Neuronal stem cell (in vitro differentiated cells): ENCODE measurements around the gene EXOC3.

ENCODE experiments used
- DNase-seq: peaks from one replicate; pipeline ENCODE4 v3.0.0-alpha.2; 2013; ENCODE audit warnings: low spot score
- H2AFZ ChIP-seq: one replicate; pipeline ENCODE4 v1.6.1; 2013; ENCODE audit warnings: mild to moderate bottlenecking, low read length, inconsistent platforms
- H2AK5ac ChIP-seq: 2 replicates; pipeline ENCODE4 v1.6.1; 2013; ENCODE audit warnings: low read depth, mild to moderate bottlenecking, inconsistent platforms, low read length, moderate library complexity, mixed read lengths
- H2BK120ac ChIP-seq: 2 replicates; pipeline ENCODE4 v1.6.1; 2013; ENCODE audit warnings: low read depth, mild to moderate bottlenecking, inconsistent platforms, low read length, moderate library complexity, mixed read lengths
- H2BK12ac ChIP-seq: one replicate; pipeline ENCODE4 v1.6.1; 2013; ENCODE audit warnings: low read length, inconsistent platforms
- H2BK15ac ChIP-seq: 2 replicates; pipeline ENCODE4 v1.6.1; 2013; ENCODE audit warnings: mild to moderate bottlenecking, low read length, inconsistent platforms, mixed read lengths
- H2BK5ac ChIP-seq: one replicate; pipeline ENCODE4 v1.6.1; 2013; ENCODE audit warnings: inconsistent platforms, mild to moderate bottlenecking, low read length, moderate library complexity
- H3K14ac ChIP-seq: one replicate; pipeline ENCODE4 v1.6.1; 2013; ENCODE audit warnings: low read length, inconsistent platforms
- H3K18ac ChIP-seq: 2 replicates; pipeline ENCODE4 v1.6.1; 2013; ENCODE audit warnings: low read length, inconsistent platforms
- H3K23ac ChIP-seq: 2 replicates; pipeline ENCODE4 v1.6.1; 2013; ENCODE audit warnings: low read depth, mild to moderate bottlenecking, mixed read lengths, low read length, inconsistent platforms; ENCODE audit not compliant: poor library complexity
- H3K27ac ChIP-seq: replicated peaks from 3 replicates; pipeline ENCODE4 v1.5.1; 2013; ENCODE audit warnings: low read length, inconsistent platforms
- H3K27me3 ChIP-seq, 3 experiments: 2 replicates each; pipeline ENCODE4 v1.6.1; 2013; ENCODE audit warnings: low read length in 3 of 3, mild to moderate bottlenecking in 2 of 3, inconsistent platforms in 1 of 3, low read depth in 1 of 3, mixed read lengths in 1 of 3, moderate library complexity in 1 of 3; ENCODE audit not compliant: control insufficient read depth in 3 of 3, insufficient read depth in 3 of 3
- H3K36me3 ChIP-seq, 2 donors: replicated peaks in 1 of 2; 2 replicates each; pipeline ENCODE4 v1.6.1; 2013; ENCODE audit warnings: low read length in 2 of 2; ENCODE audit not compliant: control insufficient read depth in 2 of 2, insufficient read depth in 2 of 2
- H3K4ac ChIP-seq: 2 replicates; pipeline ENCODE4 v1.6.1; 2013; ENCODE audit warnings: inconsistent platforms, mild to moderate bottlenecking, low read length, moderate library complexity
- H3K4me1 ChIP-seq, 2 donors: 1 replicate in 1 of 2; 2 replicates in 1 of 2; pipeline ENCODE4 v1.6.1; 2013; ENCODE audit warnings: low read length in 2 of 2, low read depth in 1 of 2; ENCODE audit not compliant: control insufficient read depth in 2 of 2, insufficient read depth in 1 of 2
- H3K4me2 ChIP-seq: one replicate; pipeline ENCODE4 v1.6.1; 2013; ENCODE audit warnings: mild to moderate bottlenecking, low read length, inconsistent platforms; ENCODE audit not compliant: insufficient read depth, poor library complexity, severe bottlenecking
- H3K4me3 ChIP-seq, 2 donors: 2 replicates each; pipeline ENCODE4 v1.5.1; 2013; ENCODE audit warnings: low read length in 2 of 2, mild to moderate bottlenecking in 2 of 2, inconsistent platforms in 1 of 2, moderate library complexity in 1 of 2
- H3K79me1 ChIP-seq: one replicate; pipeline ENCODE4 v1.6.1; 2013; ENCODE audit warnings: low read depth, mild to moderate bottlenecking, inconsistent platforms, low read length, moderate library complexity
- H3K9ac ChIP-seq: one replicate; pipeline ENCODE4 v1.6.1; 2013; ENCODE audit warnings: mild to moderate bottlenecking, low read depth, low read length, inconsistent platforms; ENCODE audit not compliant: poor library complexity
- H3K9me3 ChIP-seq, 2 donors: replicated peaks in 1 of 2; 2 replicates each; pipeline versions ENCODE3 to v1.6.1; 2013; ENCODE audit warnings: low read length in 2 of 2, mild to moderate bottlenecking in 2 of 2, inconsistent platforms in 1 of 2, low read depth in 1 of 2, mixed read lengths in 1 of 2, moderate library complexity in 1 of 2; ENCODE audit not compliant: control insufficient read depth in 2 of 2, insufficient read depth in 1 of 2
- H4K8ac ChIP-seq: one replicate; pipeline ENCODE4 v1.6.1; 2013; ENCODE audit warnings: low read depth, mild to moderate bottlenecking, inconsistent platforms, low read length, moderate library complexity
- H4K91ac ChIP-seq: one replicate; pipeline ENCODE4 v1.6.1; 2013; ENCODE audit warnings: low read length, low read depth, mild to moderate bottlenecking, inconsistent platforms; ENCODE audit not compliant: poor library complexity
- WGBS, 2 donors: extraction: QIAGEN DNeasy Blood & Tissue Kit; methylation state at CpG; one replicate each; pipeline ENCODE4 v1.1.7; 2013; ENCODE audit warnings: missing lambda C conversion rate in 2 of 2, mixed read lengths in 1 of 2; ENCODE audit not compliant: insufficient read length in 2 of 2, insufficient replicate concordance in 1 of 2; ENCODE audit errors: extremely low coverage in 2 of 2; 5-methylcytosine and 5-hydroxymethylcytosine counted together

Gene EXOC3

GRCh38 chr5:441996-442334, 1.0 kb upstream of the EXOC3 start:
- Histone ChIP-seq H3K4me1 (peaks cover 14 to 35% of the 10 kb centered on the region in 2 donors), H3K14ac (peak overlapping the region; percentile 51), H4K91ac (peak overlapping the region; percentile 49), H4K8ac (no peak overlapping the region), H3K9me3 (peaks cover 0 to 3% of the 10 kb centered on the region in 2 donors), H3K79me1 (peaks cover 12% of the 10 kb centered on the region), H2AFZ (no peak overlapping the region), H3K23ac (no peak overlapping the region), H3K27me3 (peaks cover 0 to 4% (median 0%) of the 10 kb centered on the region in 3 experiments), H3K4ac (peak overlapping the region; percentile 93), H3K4me3 (peak overlapping the region; percentile 83 to 98), H3K18ac (no peak overlapping the region), H2BK12ac (no peak overlapping the region), H2AK5ac (no peak overlapping the region), H2BK5ac (no peak overlapping the region), H3K27ac (no peak overlapping the region), H3K36me3 (peaks cover 2 to 12% of the 10 kb centered on the region in 2 donors), H3K4me2 (peak overlapping the region; percentile 95), H2BK120ac (no peak overlapping the region), H3K9ac (no peak overlapping the region), H2BK15ac (no peak overlapping the region)
- no CpG with 5 or more reads among the region's 5 CpGs for WGBS, 2 donors
- no peak for DNase-seq

GRCh38 chr5:443239-444151, 519 bp downstream of the EXOC3 start:
- Histone ChIP-seq H2AFZ (peak overlapping the region; percentile 91), H3K4ac (no peak overlapping the region), H4K91ac (no peak overlapping the region), H3K9me3 (peaks cover 0 to 3% of the 10 kb centered on the region in 2 donors), H3K14ac (peak overlapping the region; percentile 63), H3K18ac (peak overlapping the region; percentile 73), H4K8ac (no peak overlapping the region), H2BK120ac (no peak overlapping the region), H3K27ac (no peak overlapping the region), H3K79me1 (peaks cover 12% of the 10 kb centered on the region), H2AK5ac (peak overlapping the region; percentile 91), H3K27me3 (no peaks in the 10 kb centered on the region), H3K9ac (peak overlapping the region; percentile 98), H2BK15ac (no peak overlapping the region), H2BK12ac (no peak overlapping the region), H3K4me1 (peaks cover 14 to 30% of the 10 kb centered on the region in 2 donors), H3K36me3 (peaks cover 15 to 28% of the 10 kb centered on the region in 2 donors), H3K4me3 (peak overlapping the region; percentile 83 to 98), H3K4me2 (peak overlapping the region; percentile 88), H3K23ac (peak overlapping the region; percentile 37), H2BK5ac (peak overlapping the region; percentile 62)
- DNase-seq: no peak
- WGBS, 2 donors: no CpG with 5 or more reads among the region's 62 CpGs

GRCh38 chr5:444226-444625, 1.2 kb downstream of the EXOC3 start:
- Histone ChIP-seq H3K14ac (no peak overlapping the region), H3K27me3 (no peaks in the 10 kb centered on the region), H4K91ac (no peak overlapping the region), H3K23ac (peak overlapping the region; percentile 37), H3K27ac (no peak overlapping the region), H3K4me3 (peak overlapping the region in 1 of 2 donors; percentile 98), H2BK15ac (no peak overlapping the region), H2AK5ac (no peak overlapping the region), H3K79me1 (peaks cover 13% of the 10 kb centered on the region), H3K36me3 (peaks cover 18 to 35% of the 10 kb centered on the region in 2 donors), H3K9ac (no peak overlapping the region), H2BK5ac (no peak overlapping the region), H4K8ac (no peak overlapping the region), H3K9me3 (peaks cover under 1 to 3% of the 10 kb centered on the region in 2 donors), H2AFZ (no peak overlapping the region), H3K4me2 (no peak overlapping the region), H2BK12ac (no peak overlapping the region), H2BK120ac (no peak overlapping the region), H3K4me1 (peaks cover 14 to 26% of the 10 kb centered on the region in 2 donors), H3K18ac (no peak overlapping the region), H3K4ac (no peak overlapping the region)
- no peak for DNase-seq
- no CpG with 5 or more reads among the region's 8 CpGs for WGBS, 2 donors

GRCh38 chr5:445591-445990, 2.6 kb downstream of the EXOC3 start:
- H2BK120ac ChIP-seq: no peak overlapping the region
- WGBS, 2 donors: no CpG with 5 or more reads among the region's 10 CpGs
- H3K9ac ChIP-seq: no peak overlapping the region
- no peak overlapping the region for H2BK5ac ChIP-seq
- H3K27ac ChIP-seq: no peak overlapping the region
- H3K23ac ChIP-seq: no peak overlapping the region
- peaks cover 13 to 14% of the 10 kb centered on the region in 2 donors for H3K4me1 ChIP-seq
- no peak overlapping the region for H3K4me2 ChIP-seq
- H2BK12ac ChIP-seq: no peak overlapping the region
- no peak overlapping the region for H2BK15ac ChIP-seq
- H3K27me3 ChIP-seq: no peaks in the 10 kb centered on the region
- H3K9me3 ChIP-seq: peaks cover 3 to 7% of the 10 kb centered on the region in 2 donors
- no peak overlapping the region for H3K14ac ChIP-seq
- H4K91ac ChIP-seq: no peak overlapping the region
- no peak overlapping the region for H4K8ac ChIP-seq
- H3K4me3 ChIP-seq: no peak overlapping the region
- H2AFZ ChIP-seq: no peak overlapping the region
- H3K36me3 ChIP-seq: peaks cover 20 to 48% of the 10 kb centered on the region in 2 donors
- no peak for DNase-seq
- no peak overlapping the region for H3K4ac ChIP-seq
- no peak overlapping the region for H3K18ac ChIP-seq
- peaks cover 13% of the 10 kb centered on the region for H3K79me1 ChIP-seq
- no peak overlapping the region for H2AK5ac ChIP-seq
